ENCODE results near the gene FHIP1A. TPM values are rescaled to one million over a fixed set of nuclear protein-coding genes. Genes with fewer than 3 reads are reported as not detected.

Gene FHIP1A
- total and polyA plus RNA-seq, 9 of the 15 experiments (the other 6 are each of a cell fraction or from before 2014, with no cell fraction given), result 0.01 to 0.95 (median 0.04) TPM; not detected in 4

- TF ChIP-seq RREB1 (CRISPR knock-in tag; IDR thresholded peaks at IDR 0.05), result no peak
Measured at GRCh38 chr4:151436093-151436518, 27.1 kb downstream of the FHIP1A start (continued).

GRCh38 chr4:151437505-151437904, 28.5 kb downstream of the FHIP1A start:
- in situ Hi-C loops (cut with MboI), result no loop called here
- intact Hi-C loops (cut with micrococcal nuclease), result no loop called here
- FAIRE-seq, result no peak
- Histone ChIP-seq H3K9ac (ENCODE audit: insufficient read depth in 1 of 2, low read depth in 2 of 2, low read length in 2 of 2) (no peak overlapping the region), H3K27me3 (ENCODE audit: control insufficient read depth in 2 of 2, insufficient read depth in 2 of 2, low read length in 2 of 2) (no peaks in the 10 kb centered on the region), H3K27ac (ENCODE audit: extremely low read depth, low read depth, low read length) (no peak overlapping the region), H3K4me2 (ENCODE audit: insufficient read depth, low read length) (no peak overlapping the region), H3K79me2 (ENCODE audit: control insufficient read depth, insufficient read depth, low read length) (no peaks in the 10 kb centered on the region), H3K36me3 (ENCODE audit: control insufficient read depth, insufficient read depth, low read length) (no peaks in the 10 kb centered on the region), H2AFZ (ENCODE audit: low read depth, low read length) (no peak overlapping the region), H3K4me3 (no peak overlapping the region), H4K20me1 (replicated peaks; ENCODE audit: control insufficient read depth, insufficient read depth, low read length) (no peaks in the 10 kb centered on the region), H3K4me1 (replicated peaks in 1 of 2; ENCODE audit: control insufficient read depth in 2 of 2, insufficient read depth in 2 of 2, low read length in 2 of 2) (no peaks in the 10 kb centered on the region), H3K9me3 (replicated peaks; ENCODE audit: control insufficient read depth, insufficient read depth, low read depth, low read length) (no peaks in the 10 kb centered on the region), H3K9me1 (ENCODE audit: control insufficient read depth, insufficient read depth, low read length) (no peaks in the 10 kb centered on the region)
- POLR2A ChIA-PET, result no interaction called here
- ATAC-seq, result no peak
- BruUV-seq (replicated peaks), result no TSS peak
- WGBS (ENCODE audit: insufficient coverage, low coverage, missing lambda C conversion rate), result 6% methylated on average over 1 of the region's 1 CpG
- CTCF ChIA-PET (ENCODE audit: low intra/inter-chr PET ratio), result no interaction called here
- no peak for DNase-seq (ENCODE audit: extremely low read depth in 1 of 4, low spot score in 3 of 4)
- TF ChIP-seq HDAC1 (IDR thresholded peaks at IDR 0.05) (no peak), IRF2 (CRISPR knock-in tag; IDR thresholded peaks at IDR 0.05) (no peak), ZNF57 (CRISPR knock-in tag; IDR thresholded peaks at IDR 0.05) (no peak), ZNF121 (CRISPR knock-in tag; conservative IDR thresholded peaks at IDR 0.05) (no peak), STAG1 (CRISPR knock-in tag; IDR thresholded peaks at IDR 0.05; ENCODE audit: borderline replicate concordance) (no peak), TCFL5 (CRISPR knock-in tag; conservative IDR thresholded peaks at IDR 0.05) (no peak), POLR3G (IDR thresholded peaks at IDR 0.05; ENCODE audit: extremely low read depth, insufficient read length, insufficient replicate concordance) (no peak), CBX2 (IDR thresholded peaks at IDR 0.05; ENCODE audit: insufficient read depth, low read length, poor library complexity, severe bottlenecking) (no peak), HDAC3 (IDR thresholded peaks at IDR 0.05; ENCODE audit: borderline replicate concordance, partially characterized antibody) (no peak), ZNF398 (CRISPR knock-in tag; IDR thresholded peaks at IDR 0.05) (no peak), PHB (CRISPR knock-in tag; IDR thresholded peaks at IDR 0.05) (no peak), SAP30 (IDR thresholded peaks at IDR 0.05; ENCODE audit: borderline replicate concordance, insufficient read depth, low read depth, low read length, poor library complexity, severe bottlenecking) (no peak)
